Smooth muscle cell (in vitro differentiated cells): ENCODE data around the gene GOLGA1. TPM values are rescaled to one million over a fixed set of nuclear protein-coding genes. Genes with fewer than 3 reads are reported as not detected.

ENCODE experiments used
- DNase-seq: peaks from one replicate; lab custom pipeline; 2025; ENCODE audit not compliant: unreplicated experiment; lab: John Stamatoyannopoulos, UW
- H2AFZ ChIP-seq: fragments of 200-600 bp; sonication (generic); 2 replicates; pipeline ENCODE4 v1.6.0; 2016; ENCODE audit warnings: antibody characterized with exemption, low read depth, mild to moderate bottlenecking
- H3F3A ChIP-seq: fragments of 200-600 bp; sonication (generic); 2 replicates; pipeline ENCODE4 v1.6.0; 2017; ENCODE audit warnings: antibody characterized with exemption, low read depth
- H3K27ac ChIP-seq: fragments of 200-600 bp; sonication (generic); 2 replicates; pipeline ENCODE4 v1.5.1; 2016; ENCODE audit warnings: low read depth, mild to moderate bottlenecking
- H3K27me3 ChIP-seq: fragments of 200-600 bp; sonication (generic); 2 replicates; pipeline ENCODE4 v1.6.1; 2016; ENCODE audit warnings: low read depth, mild to moderate bottlenecking
- H3K36me3 ChIP-seq: fragments of 200-600 bp; sonication (generic); 2 replicates; pipeline ENCODE4 v1.5.1; 2016; ENCODE audit warnings: low read depth
- H3K4me1 ChIP-seq: fragments of 200-600 bp; sonication (generic); 2 replicates; pipeline ENCODE4 v1.5.1; 2016; ENCODE audit warnings: low read depth
- H3K4me2 ChIP-seq: fragments of 200-600 bp; sonication (generic); 2 replicates; pipeline ENCODE4 v1.6.0; 2016; ENCODE audit warnings: mild to moderate bottlenecking
- H3K4me3 ChIP-seq: fragments of 200-600 bp; sonication (generic); 2 replicates; pipeline ENCODE4 v1.5.1; 2016; ENCODE audit warnings: mild to moderate bottlenecking
- H3K79me2 ChIP-seq: fragments of 200-600 bp; sonication (generic); 2 replicates; pipeline ENCODE4 v1.6.0; 2016; ENCODE audit warnings: low read depth, mild to moderate bottlenecking
- H3K9ac ChIP-seq: fragments of 200-600 bp; sonication (generic); 2 replicates; pipeline ENCODE4 v1.6.0; 2016; ENCODE audit warnings: low read depth
- H3K9me3 ChIP-seq: fragments of 200-600 bp; sonication (generic); replicated peaks from 2 replicates; pipeline ENCODE4 v1.5.1; 2016; ENCODE audit warnings: low read depth
- H4K20me1 ChIP-seq: fragments of 200-600 bp; sonication (generic); 2 replicates; pipeline ENCODE4 v1.6.0; 2016; ENCODE audit warnings: low read depth
- CTCF ChIP-seq: fragments of 200-600 bp; sonication (generic); IDR thresholded peaks from 2 replicates; pipeline ENCODE4 v1.5.1; 2017; ENCODE audit warnings: borderline replicate concordance, mild to moderate bottlenecking, antibody characterized with exemption; ENCODE audit not compliant: insufficient read depth, poor library complexity, severe bottlenecking
- WGBS: methylation state at CpG from one replicate; pipeline ENCODE4 v1.1.7; 2016; ENCODE audit warnings: low lambda C conversion rate; 5-methylcytosine and 5-hydroxymethylcytosine counted together
- polyA plus RNA-seq: library from polyadenylated mRNA; unstranded; fragments of >200 nt; fragmentation: Nextera tagmentation; extraction: Ambion mirVana; gene quantifications from 2 replicates; pipeline ENCODE4 v1.2.1, GENCODE V29; 2016
- total RNA-seq: library from RNA; depleted of rRNA; stranded (reverse); fragments of >200 nt; gene quantifications from 2 replicates; pipeline ENCODE4 v1.2.3, GENCODE V29; 2014

Gene GOLGA1
- total and polyA plus RNA-seq, 2 experiments from 2014 or later, result 6.8 to 11.0 TPM

- H3F3A ChIP-seq, result no peaks in the 10 kb centered on the region
- no peaks in the 10 kb centered on the region for H3K9me3 ChIP-seq
- H3K4me2 ChIP-seq, result no peak overlapping the region
- H3K4me1 ChIP-seq, result no peaks in the 10 kb centered on the region
- no peak overlapping the region for H2AFZ ChIP-seq
- H4K20me1 ChIP-seq, result no peaks in the 10 kb centered on the region
- no peaks in the 10 kb centered on the region for H3K27me3 ChIP-seq
- H3K9ac ChIP-seq, result no peak overlapping the region
- H3K36me3 ChIP-seq, result no peaks in the 10 kb centered on the region
- TF ChIP-seq CTCF, result no peak
- no peak for DNase-seq
- no peaks in the 10 kb centered on the region for H3K79me2 ChIP-seq
- no peak overlapping the region for H3K4me3 ChIP-seq
- WGBS, result 86% methylated on average over 4 of the region's 4 CpGs
- no peak overlapping the region for H3K27ac ChIP-seq
Measured at GRCh38 chr9:124844291-124844690, 96.6 kb downstream of the GOLGA1 start.

- no peak overlapping the region for H3K9ac ChIP-seq
- DNase-seq, result no peak
- H3K9me3 ChIP-seq, result no peaks in the 10 kb centered on the region
Measured at GRCh38 chr9:124843456-124844034, 97.3 kb downstream of the GOLGA1 start.

GRCh38 chr9:124841075-124841821 lies 99.6 kb downstream of the GOLGA1 start:
- no peaks in the 10 kb centered on the region for H3K36me3 ChIP-seq
- no peaks in the 10 kb centered on the region for H3K4me1 ChIP-seq
- H3K27me3 ChIP-seq, result no peaks in the 10 kb centered on the region
- H3F3A ChIP-seq, result no peaks in the 10 kb centered on the region
- no peaks in the 10 kb centered on the region for H4K20me1 ChIP-seq
- H3K9me3 ChIP-seq, result no peaks in the 10 kb centered on the region
- no peak for DNase-seq
- H2AFZ ChIP-seq, result no peak overlapping the region
- H3K4me3 ChIP-seq, result no peak overlapping the region
- H3K27ac ChIP-seq, result no peak overlapping the region
- H3K4me2 ChIP-seq, result no peak overlapping the region
- WGBS, result 80% methylated on average over 13 of the region's 14 CpGs
- TF ChIP-seq CTCF, result no peak
- no peak overlapping the region for H3K9ac ChIP-seq
- no peaks in the 10 kb centered on the region for H3K79me2 ChIP-seq

More at GRCh38 chr9:124843456-124844034, 97.3 kb downstream of the GOLGA1 start:
- H3K79me2 ChIP-seq, result no peaks in the 10 kb centered on the region
- no peak overlapping the region for H3K27ac ChIP-seq
- no peaks in the 10 kb centered on the region for H3K36me3 ChIP-seq
- H3K27me3 ChIP-seq, result no peaks in the 10 kb centered on the region
- no peak overlapping the region for H3K4me2 ChIP-seq
- 87% methylated on average over 11 of the region's 11 CpGs for WGBS
- no peak overlapping the region for H2AFZ ChIP-seq
- no peak for TF ChIP-seq CTCF
- no peaks in the 10 kb centered on the region for H3K4me1 ChIP-seq
- H3K4me3 ChIP-seq, result no peak overlapping the region
- H3F3A ChIP-seq, result no peaks in the 10 kb centered on the region
- no peaks in the 10 kb centered on the region for H4K20me1 ChIP-seq
